T-helper 1 cell treated with Interleukin-12 subunit alpha and Interleukin-12 subunit beta and Interleukin-4 antibody, amounts not matched to agents 30 μg/mL and 1 μg/mL, for 36 hours (primary cell): Measurements from ENCODE around the gene ITGA2.

Experiments
- H3K27ac Mint-ChIP-seq: one replicate; pipeline ENCODE4 v1.8.0; 2021; ENCODE audit warnings: mild to moderate bottlenecking, mixed read lengths
- H3K27me3 Mint-ChIP-seq: one replicate; pipeline ENCODE4 v1.8.0; 2021; ENCODE audit warnings: low read depth, mixed read lengths
- H3K36me3 Mint-ChIP-seq: one replicate; pipeline ENCODE4 v1.8.0; 2021; ENCODE audit warnings: low read depth, mixed read lengths
- H3K4me1 Mint-ChIP-seq: one replicate; pipeline ENCODE4 v1.8.0; 2021; ENCODE audit warnings: low read depth, mixed read lengths
- H3K4me3 Mint-ChIP-seq: one replicate; pipeline ENCODE4 v1.8.0; 2021; ENCODE audit warnings: mild to moderate bottlenecking, moderate library complexity, mixed read lengths
- H3K9me3 Mint-ChIP-seq: one replicate; pipeline ENCODE4 v1.8.0; 2021; ENCODE audit warnings: mixed read lengths

The ITGA2 gene

GRCh38 chr5:53022930-53023511 is 33.9 kb downstream of the ITGA2 start:
- peaks cover under 1% of the 10 kb centered on the region for H3K4me1 Mint-ChIP-seq
- no peaks in the 10 kb centered on the region for H3K9me3 Mint-ChIP-seq

DNA sequence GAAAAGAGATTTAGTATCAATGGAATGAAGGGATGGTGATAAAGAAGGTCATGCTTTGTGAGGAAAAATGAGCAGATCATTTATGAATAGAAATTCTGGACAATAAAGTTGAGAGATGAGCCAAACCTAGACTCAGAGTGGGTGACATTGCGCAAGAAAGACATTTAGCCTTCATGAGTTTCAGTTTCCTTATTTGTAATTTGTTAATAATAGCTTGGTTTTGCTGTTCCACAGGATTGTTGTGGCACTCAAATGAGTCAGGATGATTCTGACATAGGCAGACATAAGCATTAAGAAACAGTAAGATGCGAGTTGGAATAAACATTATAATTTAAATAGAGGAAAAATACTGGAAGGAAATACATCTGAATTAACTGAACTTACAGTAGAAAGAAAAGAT is 34.8 kb downstream of the ITGA2 start:
- H3K27ac Mint-ChIP-seq = no peak overlapping the region
- H3K4me3 Mint-ChIP-seq = no peak overlapping the region
- H3K27me3 Mint-ChIP-seq = no peaks in the 10 kb centered on the region
- H3K4me1 Mint-ChIP-seq = peaks cover 1% of the 10 kb centered on the region
- no peaks in the 10 kb centered on the region for H3K9me3 Mint-ChIP-seq
- peaks cover 6% of the 10 kb centered on the region for H3K36me3 Mint-ChIP-seq

More at GRCh38 chr5:53022930-53023511, 33.9 kb downstream of the ITGA2 start:
- Mint-ChIP-seq H3K4me3 (no peak overlapping the region), H3K36me3 (peaks cover 6% of the 10 kb centered on the region), H3K27me3 (no peaks in the 10 kb centered on the region), H3K27ac (no peak overlapping the region)

DNA sequence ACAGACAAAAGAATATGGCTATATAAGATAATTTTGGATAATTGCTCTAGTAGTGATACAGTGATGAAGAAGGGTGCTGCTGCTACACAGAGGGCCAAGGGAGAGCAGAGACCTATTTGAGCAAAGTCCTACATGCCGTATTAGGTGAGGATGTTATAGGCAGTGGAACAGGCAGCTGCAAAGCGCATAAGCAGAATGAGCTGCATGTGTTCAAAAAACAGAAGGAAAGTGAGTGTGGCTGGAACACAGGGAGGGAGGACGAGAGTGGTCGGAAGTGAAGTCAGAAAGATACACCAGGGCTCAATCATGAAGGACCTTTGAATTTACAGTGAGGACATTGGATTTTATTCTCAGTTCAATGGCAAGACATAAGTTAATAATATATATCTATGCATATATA is 35.4 kb downstream of the ITGA2 start:
- no peaks in the 10 kb centered on the region for H3K27me3 Mint-ChIP-seq
- no peak overlapping the region for H3K4me3 Mint-ChIP-seq
- peaks cover 9% of the 10 kb centered on the region for H3K36me3 Mint-ChIP-seq
- H3K4me1 Mint-ChIP-seq = peaks cover 4% of the 10 kb centered on the region
- H3K27ac Mint-ChIP-seq = no peak overlapping the region
- no peaks in the 10 kb centered on the region for H3K9me3 Mint-ChIP-seq

DNA sequence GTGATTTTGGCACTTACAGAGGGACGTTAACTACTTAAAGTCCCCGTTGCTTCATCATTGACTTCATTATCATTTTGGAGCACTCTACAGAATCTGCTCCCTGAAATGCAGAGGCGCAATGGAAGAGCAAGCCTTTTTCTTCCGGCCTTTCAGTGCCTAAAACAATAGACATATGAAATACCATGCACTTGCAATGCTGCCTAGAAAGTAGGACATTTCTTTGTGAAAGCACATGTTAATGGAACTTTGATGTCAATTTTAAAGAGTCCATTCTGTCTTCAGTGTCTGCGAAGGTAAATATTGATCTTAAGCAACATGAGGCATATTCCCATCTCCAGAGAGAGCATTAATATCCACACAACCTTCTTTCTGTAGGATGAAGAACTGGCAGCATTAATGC is 36.3 kb downstream of the ITGA2 start:
- Mint-ChIP-seq H3K27me3 (no peaks in the 10 kb centered on the region), H3K36me3 (peaks cover 13% of the 10 kb centered on the region), H3K9me3 (no peaks in the 10 kb centered on the region), H3K4me3 (no peak overlapping the region), H3K4me1 (peaks cover 9% of the 10 kb centered on the region), H3K27ac (no peak overlapping the region)

- H3K27me3 Mint-ChIP-seq = no peaks in the 10 kb centered on the region
- H3K36me3 Mint-ChIP-seq = peaks cover 9% of the 10 kb centered on the region
- no peaks in the 10 kb centered on the region for H3K9me3 Mint-ChIP-seq
Observed at GRCh38 chr5:53027913-53028312, 38.8 kb downstream of the ITGA2 start.

GRCh38 chr5:53029608-53030007 is 40.5 kb downstream of the ITGA2 start:
- H3K27ac Mint-ChIP-seq = no peak overlapping the region
- H3K27me3 Mint-ChIP-seq = no peaks in the 10 kb centered on the region
- no peaks in the 10 kb centered on the region for H3K9me3 Mint-ChIP-seq
- no peak overlapping the region for H3K4me3 Mint-ChIP-seq
- peaks cover 13% of the 10 kb centered on the region for H3K36me3 Mint-ChIP-seq
- H3K4me1 Mint-ChIP-seq = peaks cover 29% of the 10 kb centered on the region

More at GRCh38 chr5:53027913-53028312, 38.8 kb downstream of the ITGA2 start:
- Mint-ChIP-seq H3K4me1 (peaks cover 24% of the 10 kb centered on the region), H3K27ac (no peak overlapping the region), H3K4me3 (no peak overlapping the region)

DNA sequence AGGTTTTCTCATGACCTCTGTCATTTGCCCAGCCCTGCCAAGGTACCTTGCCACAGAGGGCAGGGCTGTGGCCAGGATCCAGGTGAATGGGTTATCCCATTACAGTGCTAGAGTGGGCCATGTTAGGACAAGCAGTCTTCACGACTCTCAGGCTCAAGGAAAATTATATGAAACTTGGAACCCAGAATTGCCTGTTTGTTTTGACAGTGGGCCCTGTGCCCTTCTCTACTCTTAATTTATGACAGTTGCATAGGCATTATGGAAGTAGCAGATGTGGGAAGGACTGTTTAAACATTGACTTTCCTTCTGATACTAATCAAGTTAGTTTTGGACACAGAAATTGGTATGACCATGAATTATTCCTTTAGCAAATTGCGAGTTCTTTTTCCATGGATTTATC is 41.7 kb downstream of the ITGA2 start:
- H3K4me1 Mint-ChIP-seq = peaks cover 38% of the 10 kb centered on the region
- H3K36me3 Mint-ChIP-seq = peaks cover 17% of the 10 kb centered on the region
- H3K27me3 Mint-ChIP-seq = no peaks in the 10 kb centered on the region
- H3K27ac Mint-ChIP-seq = peak overlapping the region; percentile 83
- no peaks in the 10 kb centered on the region for H3K9me3 Mint-ChIP-seq
- no peak overlapping the region for H3K4me3 Mint-ChIP-seq

GRCh38 chr5:53031695-53032096 is 42.5 kb downstream of the ITGA2 start:
- peaks cover 46% of the 10 kb centered on the region for H3K4me1 Mint-ChIP-seq
- peak overlapping the region; percentile 83 for H3K27ac Mint-ChIP-seq
- H3K9me3 Mint-ChIP-seq = no peaks in the 10 kb centered on the region
- H3K36me3 Mint-ChIP-seq = peaks cover 24% of the 10 kb centered on the region
- H3K4me3 Mint-ChIP-seq = peak overlapping the region; percentile 33
- H3K27me3 Mint-ChIP-seq = no peaks in the 10 kb centered on the region

- H3K27me3 Mint-ChIP-seq = no peaks in the 10 kb centered on the region
- H3K36me3 Mint-ChIP-seq = peaks cover 24% of the 10 kb centered on the region
- H3K4me1 Mint-ChIP-seq = peaks cover 48% of the 10 kb centered on the region
- peak overlapping the region; percentile 83 for H3K27ac Mint-ChIP-seq
- H3K4me3 Mint-ChIP-seq = no peak overlapping the region
- no peaks in the 10 kb centered on the region for H3K9me3 Mint-ChIP-seq
Observed at GRCh38 chr5:53032188-53032587, 43.0 kb downstream of the ITGA2 start.

GRCh38 chr5:53034832-53035231 is 45.7 kb downstream of the ITGA2 start:
- Mint-ChIP-seq H3K27ac (peak overlapping the region; percentile 14), H3K4me1 (peaks cover 61% of the 10 kb centered on the region), H3K9me3 (no peaks in the 10 kb centered on the region), H3K27me3 (no peaks in the 10 kb centered on the region), H3K36me3 (peaks cover 20% of the 10 kb centered on the region), H3K4me3 (no peak overlapping the region)

- Mint-ChIP-seq H3K36me3 (peaks cover 16% of the 10 kb centered on the region), H3K27ac (no peak overlapping the region), H3K9me3 (no peaks in the 10 kb centered on the region), H3K4me1 (peaks cover 66% of the 10 kb centered on the region), H3K27me3 (no peaks in the 10 kb centered on the region), H3K4me3 (no peak overlapping the region)
Observed at GRCh38 chr5:53035868-53036381, 46.8 kb downstream of the ITGA2 start.

- no peaks in the 10 kb centered on the region for H3K27me3 Mint-ChIP-seq
- H3K4me1 Mint-ChIP-seq = peaks cover 64% of the 10 kb centered on the region
- H3K36me3 Mint-ChIP-seq = peaks cover 14% of the 10 kb centered on the region
- no peak overlapping the region for H3K4me3 Mint-ChIP-seq
- H3K9me3 Mint-ChIP-seq = no peaks in the 10 kb centered on the region
- peak overlapping the region; percentile 24 for H3K27ac Mint-ChIP-seq
Observed at GRCh38 chr5:53037141-53037859, 48.1 kb downstream of the ITGA2 start.

DNA sequence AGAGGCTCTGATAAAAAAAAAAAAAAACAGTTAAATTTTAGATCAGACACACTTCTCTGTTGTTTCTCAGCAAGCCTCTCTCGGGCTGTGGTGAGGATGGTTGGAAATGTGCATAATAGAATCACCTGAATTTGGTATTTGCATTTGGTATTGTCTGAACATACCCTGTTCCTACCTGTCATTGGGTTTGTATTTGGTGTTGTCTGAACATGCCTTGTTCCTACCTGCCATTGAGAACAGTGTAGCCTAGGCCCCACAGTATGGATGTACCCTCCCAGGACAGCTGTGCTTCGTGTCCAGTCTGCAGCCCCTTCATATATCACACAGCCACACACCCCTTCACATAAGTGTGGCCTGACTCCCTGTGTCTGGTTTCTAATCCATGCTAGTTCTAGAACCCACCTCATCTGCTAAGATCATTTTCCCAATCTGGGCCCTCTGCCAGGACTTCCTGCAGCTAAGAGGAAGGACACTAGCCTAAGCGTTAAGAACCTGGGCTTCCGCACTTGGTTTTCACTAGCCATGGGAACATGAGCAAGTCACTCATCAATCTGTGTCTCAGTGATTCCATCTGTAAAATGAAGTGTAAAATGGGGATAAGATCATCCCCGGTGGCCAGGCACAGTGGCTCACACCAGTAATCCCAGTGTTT is 49.2 kb downstream of the ITGA2 start:
- no peaks in the 10 kb centered on the region for H3K9me3 Mint-ChIP-seq
- H3K27me3 Mint-ChIP-seq = no peaks in the 10 kb centered on the region
- peaks cover 65% of the 10 kb centered on the region for H3K4me1 Mint-ChIP-seq
- H3K4me3 Mint-ChIP-seq = no peak overlapping the region
- peaks cover 15% of the 10 kb centered on the region for H3K36me3 Mint-ChIP-seq
- no peak overlapping the region for H3K27ac Mint-ChIP-seq

DNA sequence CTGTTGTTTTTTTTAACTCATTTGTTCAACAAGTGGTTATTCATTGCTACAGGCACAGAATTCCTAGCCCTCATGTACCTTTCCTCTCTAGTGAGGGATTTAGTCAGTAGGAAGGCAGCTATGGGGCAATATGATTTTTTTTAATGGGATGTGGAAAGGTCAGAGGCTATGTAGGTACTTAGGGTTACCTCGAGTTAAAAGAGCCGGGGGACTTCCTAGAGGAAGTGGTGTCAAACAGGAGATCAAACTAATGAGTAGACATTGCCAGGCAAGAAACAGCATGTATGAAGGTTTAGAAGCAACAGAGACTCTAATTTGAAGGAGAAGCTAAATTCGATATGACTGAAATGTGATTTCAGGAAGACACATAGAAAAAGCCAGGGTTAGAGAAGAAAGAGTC is 50.7 kb downstream of the ITGA2 start:
- peak overlapping the region; percentile 47 for H3K27ac Mint-ChIP-seq
- H3K4me1 Mint-ChIP-seq = peaks cover 65% of the 10 kb centered on the region
- H3K4me3 Mint-ChIP-seq = peak overlapping the region; percentile 28

More for the DNA sequence above, 50.7 kb downstream of the ITGA2 start:
- no peaks in the 10 kb centered on the region for H3K9me3 Mint-ChIP-seq
- H3K36me3 Mint-ChIP-seq = peaks cover 16% of the 10 kb centered on the region
- H3K27me3 Mint-ChIP-seq = no peaks in the 10 kb centered on the region
